DND-41 (cell line): ENCODE data around the gene VCX3A.
"Not testable (repeated sequence)": the region's sequence is repeated elsewhere in the genome, so short reads cannot be mapped to it uniquely, and the experiment has no call there.

Source experiments
- ATAC-seq: fragments of 200-7000 bp; cut with Tn5 transposase; 3 replicates; pipeline ENCODE4 v1.9.1; 2021; ENCODE audit warnings: low read depth; ENCODE audit not compliant: insufficient read depth
- DNase-seq: peaks from one replicate; pipeline ENCODE4 v3.0.0-alpha.2; 2020
- H2AFZ ChIP-seq: 2 replicates; pipeline ENCODE4 v1.6.0; 2012; ENCODE audit warnings: low read depth, low read length
- H3K27ac ChIP-seq: 2 replicates; pipeline ENCODE4 v1.5.1; 2012; ENCODE audit warnings: low read length, inconsistent platforms
- H3K27me3 ChIP-seq: fragments of 200-600 bp; sonication (generic); 2 replicates; pipeline ENCODE4 v1.6.0; 2012; ENCODE audit warnings: low read length, mild to moderate bottlenecking, inconsistent platforms; ENCODE audit not compliant: insufficient read depth, poor library complexity
- H3K36me3 ChIP-seq: 2 replicates; pipeline ENCODE4 v1.5.1; 2012; ENCODE audit warnings: low read length, inconsistent platforms; ENCODE audit not compliant: insufficient read depth
- H3K4me1 ChIP-seq: 2 replicates; pipeline ENCODE4 v1.5.1; 2012; ENCODE audit warnings: mild to moderate bottlenecking, low read length; ENCODE audit not compliant: insufficient read depth
- H3K4me2 ChIP-seq: 2 replicates; pipeline ENCODE4 v1.6.0; 2012; ENCODE audit warnings: mild to moderate bottlenecking, moderate library complexity, low read length, inconsistent platforms; ENCODE audit not compliant: insufficient read depth
- H3K4me3 ChIP-seq, 2 experiments: fragments of 200-600 bp in 1 of 2; shearing (Covaris generic) in 1 of 2; 2 replicates each; pipeline ENCODE4 v1.5.1; 2012 to 2016; ENCODE audit warnings: inconsistent platforms in 2 of 2, low read length in 2 of 2, mild to moderate bottlenecking in 2 of 2, low read depth in 1 of 2, moderate library complexity in 1 of 2
- H3K79me2 ChIP-seq: 2 replicates; pipeline ENCODE4 v1.6.0; 2012; ENCODE audit warnings: low read length, inconsistent platforms; ENCODE audit not compliant: insufficient read depth
- H3K9ac ChIP-seq: 2 replicates; pipeline ENCODE4 v1.6.0; 2012; ENCODE audit warnings: low read depth, mild to moderate bottlenecking, inconsistent platforms, low read length, moderate library complexity
- H3K9me3 ChIP-seq: 2 replicates; pipeline ENCODE4 v1.5.1; 2012; ENCODE audit warnings: low read length, moderate library complexity, mild to moderate bottlenecking, inconsistent platforms; ENCODE audit not compliant: insufficient read depth, severe bottlenecking
- H4K20me1 ChIP-seq: 2 replicates; pipeline ENCODE4 v1.6.0; 2012; ENCODE audit warnings: low read length; ENCODE audit not compliant: insufficient read depth
- CTCF ChIP-seq: IDR thresholded peaks from 2 replicates; pipeline ENCODE4 v1.5.1; 2012; ENCODE audit warnings: borderline replicate concordance, low read length, moderate library complexity, mild to moderate bottlenecking; ENCODE audit not compliant: poor library complexity, severe bottlenecking; ENCODE audit errors: extremely low read depth
- EZH2 ChIP-seq: IDR thresholded peaks from 3 replicates; pipeline ENCODE4 v1.6.1; 2012; ENCODE audit warnings: borderline replicate concordance, low read depth, mild to moderate bottlenecking, moderate library complexity, low read length, inconsistent platforms; ENCODE audit not compliant: severe bottlenecking

The VCX3A gene

GRCh38 chrX:6535018-6535417 lies at the start of gene VCX3A:
TSS of gene VCX3A (minus strand) at chrX:6535118. CDS start at chrX:6534497, 621 bp downstream.
- not testable (repeated sequence) for H3K4me1 ChIP-seq, H3K27me3 ChIP-seq, H3K4me2 ChIP-seq, ATAC-seq, H3K36me3 ChIP-seq, H2AFZ ChIP-seq, DNase-seq, H3K9ac ChIP-seq, H4K20me1 ChIP-seq, H3K79me2 ChIP-seq, H3K4me3 ChIP-seq, H3K27ac ChIP-seq, H3K9me3 ChIP-seq

DNA sequence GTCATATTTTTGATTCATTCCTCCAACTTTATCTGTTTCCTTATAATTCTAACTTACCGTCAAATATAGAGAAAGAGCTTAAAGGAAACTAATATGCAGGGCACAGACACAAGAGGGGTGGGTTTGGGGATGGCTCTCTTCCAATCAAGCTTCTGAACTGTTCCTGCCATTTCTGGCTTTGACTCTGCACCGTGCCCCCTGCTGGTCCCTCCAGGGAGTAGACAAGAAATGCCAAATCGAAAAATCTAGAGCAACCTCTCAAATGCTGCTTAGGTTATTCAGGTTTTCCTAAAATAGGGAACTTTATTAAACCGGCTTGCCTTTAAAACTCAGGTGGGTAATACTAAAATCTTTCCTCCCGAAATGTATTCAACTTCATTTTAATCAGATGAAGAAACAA lies 39.8 kb upstream of the VCX3A start:
- H3K9me3 ChIP-seq = no peaks in the 10 kb centered on the region
- H4K20me1 ChIP-seq = no peaks in the 10 kb centered on the region
- no peaks in the 10 kb centered on the region for H3K36me3 ChIP-seq
- H3K9ac ChIP-seq = no peak overlapping the region
- H3K79me2 ChIP-seq = no peaks in the 10 kb centered on the region
- H3K27me3 ChIP-seq = no peaks in the 10 kb centered on the region
- no peaks in the 10 kb centered on the region for H3K4me1 ChIP-seq
- no peak overlapping the region for H3K4me2 ChIP-seq
- no peak overlapping the region for H2AFZ ChIP-seq
- ATAC-seq (no peak), DNase-seq (no peak)
- no peak overlapping the region for H3K27ac ChIP-seq
- TF ChIP-seq CTCF (peak; percentile 32), EZH2 (no peak)
- H3K4me3 ChIP-seq = no peak overlapping the region

- no peak overlapping the region for H3K4me3 ChIP-seq
- H3K4me1 ChIP-seq = no peaks in the 10 kb centered on the region
- DNase-seq (no peak), ATAC-seq (no peak)
- TF ChIP-seq EZH2 = no peak
- no peak for TF ChIP-seq CTCF
- H2AFZ ChIP-seq = no peak overlapping the region
- H3K9ac ChIP-seq = no peak overlapping the region
- H3K79me2 ChIP-seq = no peaks in the 10 kb centered on the region
- H3K9me3 ChIP-seq = no peaks in the 10 kb centered on the region
- H4K20me1 ChIP-seq = no peaks in the 10 kb centered on the region
- H3K27me3 ChIP-seq = no peaks in the 10 kb centered on the region
- H3K27ac ChIP-seq = no peak overlapping the region
- no peaks in the 10 kb centered on the region for H3K36me3 ChIP-seq
- H3K4me2 ChIP-seq = no peak overlapping the region
These were observed 33.1 kb upstream of the VCX3A start for GRCh38 chrX:6568031-6568430.

DNA sequence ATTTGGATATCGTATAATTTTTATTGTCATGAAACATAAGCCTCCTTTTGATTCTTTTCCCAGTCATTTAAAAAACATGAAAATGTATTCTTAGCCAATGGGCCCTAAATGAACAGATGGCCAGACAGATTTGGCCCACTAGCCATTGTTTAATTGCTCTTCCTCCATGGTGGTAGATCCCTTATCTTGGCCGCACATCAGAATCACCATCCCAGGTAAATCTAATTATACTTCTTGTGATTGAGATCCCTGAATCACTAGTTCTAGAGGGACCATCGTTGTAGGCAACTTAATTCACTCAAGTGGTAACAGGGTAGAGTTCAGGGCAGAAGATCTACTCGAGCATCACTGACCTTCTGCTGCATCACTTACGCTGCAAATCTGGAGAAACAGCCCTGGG lies 24.1 kb upstream of the VCX3A start:
- H3K4me1 ChIP-seq = no peaks in the 10 kb centered on the region
- H4K20me1 ChIP-seq = no peaks in the 10 kb centered on the region
- no peaks in the 10 kb centered on the region for H3K36me3 ChIP-seq
- no peak overlapping the region for H3K4me2 ChIP-seq
- no peak overlapping the region for H3K4me3 ChIP-seq
- no peaks in the 10 kb centered on the region for H3K79me2 ChIP-seq
- no peak overlapping the region for H3K27ac ChIP-seq
- TF ChIP-seq CTCF (no peak), EZH2 (no peak)
- no peak overlapping the region for H3K9ac ChIP-seq
- no peak overlapping the region for H2AFZ ChIP-seq
- ATAC-seq (no peak), DNase-seq (no peak)
- H3K9me3 ChIP-seq = peaks cover 3% of the 10 kb centered on the region
- no peaks in the 10 kb centered on the region for H3K27me3 ChIP-seq
